ENCODE measurements around the gene DNAJC15. TPM values are rescaled to one million over a fixed set of nuclear protein-coding genes. Genes with fewer than 3 reads are reported as not detected.

The DNAJC15 gene
- total and polyA plus RNA-seq, 11 donors: 12.8 to 39.2 (median 25.9) TPM

GRCh38 chr13:43116242-43116641 lies 92.9 kb downstream of the DNAJC15 start:
- TF ChIP-seq, protein P1, sequence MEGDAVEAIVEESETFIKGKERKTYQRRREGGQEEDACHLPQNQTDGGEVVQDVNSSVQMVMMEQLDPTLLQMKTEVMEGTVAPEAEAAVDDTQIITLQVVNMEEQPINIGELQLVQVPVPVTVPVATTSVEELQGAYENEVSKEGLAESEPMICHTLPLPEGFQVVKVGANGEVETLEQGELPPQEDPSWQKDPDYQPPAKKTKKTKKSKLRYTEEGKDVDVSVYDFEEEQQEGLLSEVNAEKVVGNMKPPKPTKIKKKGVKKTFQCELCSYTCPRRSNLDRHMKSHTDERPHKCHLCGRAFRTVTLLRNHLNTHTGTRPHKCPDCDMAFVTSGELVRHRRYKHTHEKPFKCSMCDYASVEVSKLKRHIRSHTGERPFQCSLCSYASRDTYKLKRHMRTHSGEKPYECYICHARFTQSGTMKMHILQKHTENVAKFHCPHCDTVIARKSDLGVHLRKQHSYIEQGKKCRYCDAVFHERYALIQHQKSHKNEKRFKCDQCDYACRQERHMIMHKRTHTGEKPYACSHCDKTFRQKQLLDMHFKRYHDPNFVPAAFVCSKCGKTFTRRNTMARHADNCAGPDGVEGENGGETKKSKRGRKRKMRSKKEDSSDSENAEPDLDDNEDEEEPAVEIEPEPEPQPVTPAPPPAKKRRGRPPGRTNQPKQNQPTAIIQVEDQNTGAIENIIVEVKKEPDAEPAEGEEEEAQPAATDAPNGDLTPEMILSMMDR (IDR thresholded peaks at IDR 0.05): no peak
- Histone ChIP-seq H3K27me3 (no peaks in the 10 kb centered on the region), H3K36me3 (no peaks in the 10 kb centered on the region), H3K27ac (no peak overlapping the region), H3K4me3 (no peak overlapping the region), H3K4me1 (peaks cover 0 to 10% (median 0%) of the 10 kb centered on the region in 12 donors), H3K9me3 (no peaks in the 10 kb centered on the region)
- no peak for ATAC-seq
- DNase-seq: no peak
- intact Hi-C loops (cut with DNase I): no loop called here
- WGBS, 4 donors: 92 to 99% (median 96%) methylated on average over 7 of the region's 7 CpGs

DNA sequence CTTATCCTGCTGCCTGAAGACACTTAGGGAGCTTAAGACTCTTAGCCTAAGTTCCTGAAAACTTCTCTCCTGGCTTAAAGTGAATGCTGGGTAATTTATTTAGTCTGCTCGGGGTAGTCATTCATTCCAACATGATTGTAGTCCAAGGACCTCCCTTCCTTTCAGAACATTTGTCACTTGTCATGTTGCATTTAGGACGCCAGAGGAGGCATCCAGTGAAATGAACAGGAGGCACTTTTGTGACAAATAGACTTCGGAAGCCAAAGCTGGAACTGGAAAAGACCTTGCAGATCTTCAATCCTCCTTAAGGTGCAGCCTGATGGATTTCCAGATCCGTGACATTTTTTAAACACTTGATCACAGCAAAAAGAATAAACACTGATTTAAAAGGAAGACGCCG lies 95.1 kb downstream of the DNAJC15 start:
- Histone ChIP-seq H3K27ac (no peak overlapping the region), H3K4me1 (peaks cover 0 to 4% (median 0%) of the 10 kb centered on the region in 12 donors), H3K4me3 (no peak overlapping the region), H3K36me3 (no peaks in the 10 kb centered on the region), H3K9me3 (no peaks in the 10 kb centered on the region), H3K27me3 (no peaks in the 10 kb centered on the region)
- no peak for DNase-seq
- TF ChIP-seq POLR2A (IDR thresholded peaks at IDR 0.05): no peak
- TF ChIP-seq, protein P1 (IDR thresholded peaks at IDR 0.05): no peak
- intact Hi-C loops (cut with DNase I): no loop called here
- WGBS, 4 donors: 82 to 88% (median 83%) methylated on average over 6 of the region's 6 CpGs
- no peak for ATAC-seq

DNA sequence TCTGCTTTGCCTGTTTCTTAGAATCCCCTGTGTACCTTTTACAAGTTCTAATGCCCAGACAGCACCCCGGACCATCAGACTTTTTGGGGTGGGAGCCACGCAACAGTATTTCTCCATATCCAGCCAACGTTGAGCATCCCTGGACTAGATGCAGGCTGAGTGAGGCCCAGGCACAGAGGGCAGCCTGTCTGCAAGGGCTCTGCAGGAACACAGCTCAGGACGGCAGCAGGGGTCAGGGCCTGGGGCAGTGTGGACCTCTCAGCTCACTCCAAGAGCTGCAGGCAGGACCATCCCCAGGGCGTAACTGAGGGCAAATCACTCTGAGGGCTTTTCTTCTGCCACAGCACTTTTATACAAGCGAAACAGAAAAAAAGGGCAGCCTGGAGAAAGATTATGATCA lies 95.8 kb downstream of the DNAJC15 start:
- intact Hi-C loops (cut with DNase I): no loop called here
- Histone ChIP-seq H3K27me3 (no peaks in the 10 kb centered on the region), H3K36me3 (no peaks in the 10 kb centered on the region), H3K27ac (no peak overlapping the region), H3K4me3 (no peak overlapping the region), H3K9me3 (no peaks in the 10 kb centered on the region), H3K4me1 (no peaks in the 10 kb centered on the region)
- ATAC-seq (no peak), DNase-seq (no peak)
- 80 to 92% (median 89%) methylated on average over 6 of the region's 6 CpGs for WGBS, 4 donors
- TF ChIP-seq, protein P1 (IDR thresholded peaks at IDR 0.05): no peak
- no peak for TF ChIP-seq POLR2A (IDR thresholded peaks at IDR 0.05)

DNA sequence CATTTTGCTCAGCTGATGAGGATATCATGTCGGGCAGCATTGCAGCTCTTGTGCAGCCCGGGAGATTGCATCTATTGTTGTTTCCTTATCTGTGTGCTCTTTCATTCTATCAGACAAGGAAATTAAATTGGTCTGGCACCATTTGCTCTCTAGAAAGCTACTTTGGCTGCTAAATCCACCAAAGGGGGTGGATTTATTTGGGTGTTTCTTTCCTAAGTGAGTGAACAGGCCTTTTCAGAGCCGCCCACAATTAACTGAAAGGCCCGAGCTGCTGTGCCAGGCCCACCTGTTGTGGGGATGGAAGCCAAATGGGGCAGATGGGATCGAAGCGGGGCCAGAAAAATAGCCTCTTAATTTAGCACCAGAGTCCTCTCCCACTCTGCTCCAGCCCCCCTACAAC lies 99.4 kb downstream of the DNAJC15 start:
- no peak for TF ChIP-seq POLR2A (IDR thresholded peaks at IDR 0.05)
- TF ChIP-seq, protein P1 (IDR thresholded peaks at IDR 0.05): no peak
- no peak overlapping the region for H3K4me3 ChIP-seq
- H3K4me1 ChIP-seq: peaks cover 0 to 13% (median 8%) of the 10 kb centered on the region in 12 donors
- H3K9me3 ChIP-seq: no peaks in the 10 kb centered on the region
- no peak overlapping the region for H3K27ac ChIP-seq
- no peak for DNase-seq
- H3K36me3 ChIP-seq: no peaks in the 10 kb centered on the region
- intact Hi-C loops (cut with DNase I): no loop called here
- no peak for ATAC-seq
- WGBS, 4 donors: 67 to 73% (median 69%) methylated on average over 6 of the region's 6 CpGs
- no peaks in the 10 kb centered on the region for H3K27me3 ChIP-seq

All from heart left ventricle (tissue), 16 donors.